ENCODE results near the gene ASB2. TPM values are rescaled to one million over a fixed set of nuclear protein-coding genes. Genes with fewer than 3 reads are reported as not detected.
A peak's percentile ranks its signal among the peaks of the same experiment; 100 is the strongest.

ASB2 gene
- total RNA-seq, 1 donor from 2014 or later, result 251 TPM

GRCh38 chr14:93973607-93974006 lies 2.8 kb downstream of the ASB2 start:
- intact Hi-C loops (cut with micrococcal nuclease), result no loop called here
- DNase-seq, result no peak
- no peaks in the 10 kb centered on the region for H3K27me3 ChIP-seq (ENCODE audit: low read depth)
- H3K27ac ChIP-seq (replicated peaks), result peak overlapping the region; percentile 89
- no peaks in the 10 kb centered on the region for H3K9me3 ChIP-seq (replicated peaks)
- H3K4me1 ChIP-seq, result peaks cover 70% of the 10 kb centered on the region
- H3K4me3 ChIP-seq, result peak overlapping the region; percentile 67
- TF ChIP-seq CTCF (IDR thresholded peaks at IDR 0.05; ENCODE audit: borderline replicate concordance), result no peak
- peaks cover 4% of the 10 kb centered on the region for H3K36me3 ChIP-seq

- Histone ChIP-seq H3K27me3 (ENCODE audit: low read depth) (no peaks in the 10 kb centered on the region), H3K36me3 (peaks cover 4% of the 10 kb centered on the region), H3K4me3 (peak overlapping the region; percentile 67), H3K4me1 (peaks cover 76% of the 10 kb centered on the region), H3K27ac (replicated peaks) (peak overlapping the region; percentile 89), H3K9me3 (replicated peaks) (no peaks in the 10 kb centered on the region)
- TF ChIP-seq CTCF (IDR thresholded peaks at IDR 0.05; ENCODE audit: borderline replicate concordance), result no peak
- intact Hi-C loops (cut with micrococcal nuclease), result no loop called here
- no peak for DNase-seq
Measured at GRCh38 chr14:93972618-93973205, 3.7 kb downstream of the ASB2 start.

- intact Hi-C loops (cut with micrococcal nuclease), result no loop called here
- H3K4me1 ChIP-seq, result peaks cover 77% of the 10 kb centered on the region
- peak overlapping the region; percentile 89 for H3K27ac ChIP-seq (replicated peaks)
- TF ChIP-seq CTCF (IDR thresholded peaks at IDR 0.05; ENCODE audit: borderline replicate concordance), result no peak
- peaks cover 4% of the 10 kb centered on the region for H3K36me3 ChIP-seq
- H3K9me3 ChIP-seq (replicated peaks), result no peaks in the 10 kb centered on the region
- peak overlapping the region; percentile 67 for H3K4me3 ChIP-seq
- no peak for DNase-seq
- no peaks in the 10 kb centered on the region for H3K27me3 ChIP-seq (ENCODE audit: low read depth)
Measured at GRCh38 chr14:93971635-93972027, 4.7 kb downstream of the ASB2 start.

GRCh38 chr14:93970965-93971634 lies 5.3 kb downstream of the ASB2 start:
- Histone ChIP-seq H3K4me1 (peaks cover 82% of the 10 kb centered on the region), H3K27ac (replicated peaks) (peak overlapping the region; percentile 89), H3K27me3 (ENCODE audit: low read depth) (no peaks in the 10 kb centered on the region), H3K36me3 (peaks cover 4% of the 10 kb centered on the region), H3K9me3 (replicated peaks) (no peaks in the 10 kb centered on the region), H3K4me3 (peak overlapping the region; percentile 67)
- DNase-seq, result no peak
- intact Hi-C loops (cut with micrococcal nuclease), result no loop called here
- TF ChIP-seq CTCF (IDR thresholded peaks at IDR 0.05; ENCODE audit: borderline replicate concordance), result no peak

- Histone ChIP-seq H3K27ac (replicated peaks) (peak overlapping the region; percentile 89), H3K4me1 (peaks cover 85% of the 10 kb centered on the region), H3K27me3 (ENCODE audit: low read depth) (no peaks in the 10 kb centered on the region), H3K36me3 (peaks cover 4% of the 10 kb centered on the region), H3K9me3 (replicated peaks) (no peaks in the 10 kb centered on the region), H3K4me3 (peak overlapping the region; percentile 67)
- no peak for DNase-seq
- intact Hi-C loops (cut with micrococcal nuclease), result no loop called here
- peak; percentile 27 for TF ChIP-seq CTCF (IDR thresholded peaks at IDR 0.05; ENCODE audit: borderline replicate concordance)
Measured at GRCh38 chr14:93970585-93970964, 5.8 kb downstream of the ASB2 start.

Data from left ventricle myocardium inferior (tissue), 1 donor.